Measurements from ENCODE around the gene IL16.

DNA sequence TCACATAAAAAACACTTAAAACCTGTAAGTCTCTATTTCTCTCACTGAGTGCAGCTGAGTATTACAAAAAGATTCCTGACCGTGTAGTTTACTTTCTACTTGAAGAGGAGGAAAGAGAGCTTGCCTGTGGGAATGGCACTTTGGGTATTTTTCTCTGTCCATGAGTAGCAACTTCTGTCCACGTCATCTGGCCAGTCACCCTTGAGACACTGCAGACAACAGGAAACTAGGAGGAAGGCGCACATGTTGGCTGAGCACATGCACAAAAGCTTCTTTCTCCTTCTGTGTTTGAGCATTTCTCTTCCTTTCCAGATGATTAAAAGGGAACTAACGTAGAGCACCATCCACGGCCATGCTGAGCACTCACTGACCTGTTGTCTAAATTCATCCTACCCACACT is 107.5 kb downstream of the IL16 start:
- TF ChIP-seq CTCF (IDR thresholded peaks at IDR 0.05; ENCODE audit: low read length) (no peak), EZH2phosphoT487 (IDR thresholded peaks at IDR 0.05; ENCODE audit: low read length) (no peak)
